ENCODE data around the gene RGMA. TPM values are rescaled to one million over a fixed set of nuclear protein-coding genes. Genes with fewer than 3 reads are reported as not detected.

RGMA gene
- total RNA-seq, 4 donors from 2014 or later: 2.4 to 10.3 (median 6.0) TPM

DNA sequence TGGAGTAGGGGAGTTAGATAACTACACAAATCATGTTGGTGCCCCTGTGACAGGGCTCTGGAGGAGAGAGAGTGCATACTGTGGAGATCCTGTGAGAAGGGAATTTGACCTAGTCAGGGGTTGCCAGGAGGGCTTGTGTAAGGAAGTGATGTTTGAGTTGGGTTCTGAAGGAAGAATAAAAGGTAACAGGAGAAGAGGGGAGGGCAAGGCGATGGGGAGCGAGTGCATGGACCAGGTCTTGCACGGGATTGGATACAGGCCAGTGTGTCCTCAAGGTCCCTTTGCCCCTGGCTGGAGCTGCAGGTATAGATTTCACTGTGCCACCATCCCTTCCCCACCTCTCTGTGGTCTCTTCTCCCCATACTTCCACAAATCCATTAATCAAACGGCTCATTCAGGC lies 83.9 kb downstream of the RGMA start:
- intact Hi-C loops (cut with DNase I): loop anchor here (10.0 kb wide), 1 partner anchor 60 kb away; no protein-coding TSS in a partner anchor
- peaks cover 73 to 78% of the 10 kb centered on the region in 2 donors for H3K36me3 ChIP-seq

DNA sequence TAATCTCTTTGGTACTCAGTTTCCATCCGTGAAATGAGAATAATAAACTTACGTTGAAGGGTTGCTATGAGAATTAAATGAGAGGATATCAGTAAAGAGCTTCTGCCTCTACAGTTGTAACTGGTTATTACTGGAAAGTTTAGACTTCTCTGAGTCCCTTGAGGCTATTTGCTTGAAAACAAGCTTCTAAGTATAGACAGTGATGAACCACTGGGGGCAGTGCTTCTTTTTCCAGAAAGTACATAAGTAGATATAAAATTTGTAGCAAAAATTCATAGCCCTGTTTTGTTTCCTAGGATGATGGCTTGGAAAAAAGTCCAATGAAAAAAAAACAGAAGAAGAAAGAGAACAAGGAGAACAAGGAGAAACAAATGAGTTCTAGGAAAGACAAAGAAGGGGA lies 87.1 kb downstream of the RGMA start:
- Histone ChIP-seq H3K4me3 (replicated peaks in 1 of 3) (no peak overlapping the region), H3K27me3 (no peaks in the 10 kb centered on the region), H3K4me1 (no peaks in the 10 kb centered on the region), H3K9me3 (no peaks in the 10 kb centered on the region), H3K27ac (no peak overlapping the region), H3K36me3 (peaks cover 82% of the 10 kb centered on the region in 2 donors)
- no peak for DNase-seq
- WGBS, 2 donors: 88 to 94% methylated on average over 2 of the region's 2 CpGs
- intact Hi-C loops (cut with DNase I): loop anchor here (10.0 kb wide), 1 partner anchor 57 kb away; no protein-coding TSS in a partner anchor
- TF ChIP-seq, protein P1, sequence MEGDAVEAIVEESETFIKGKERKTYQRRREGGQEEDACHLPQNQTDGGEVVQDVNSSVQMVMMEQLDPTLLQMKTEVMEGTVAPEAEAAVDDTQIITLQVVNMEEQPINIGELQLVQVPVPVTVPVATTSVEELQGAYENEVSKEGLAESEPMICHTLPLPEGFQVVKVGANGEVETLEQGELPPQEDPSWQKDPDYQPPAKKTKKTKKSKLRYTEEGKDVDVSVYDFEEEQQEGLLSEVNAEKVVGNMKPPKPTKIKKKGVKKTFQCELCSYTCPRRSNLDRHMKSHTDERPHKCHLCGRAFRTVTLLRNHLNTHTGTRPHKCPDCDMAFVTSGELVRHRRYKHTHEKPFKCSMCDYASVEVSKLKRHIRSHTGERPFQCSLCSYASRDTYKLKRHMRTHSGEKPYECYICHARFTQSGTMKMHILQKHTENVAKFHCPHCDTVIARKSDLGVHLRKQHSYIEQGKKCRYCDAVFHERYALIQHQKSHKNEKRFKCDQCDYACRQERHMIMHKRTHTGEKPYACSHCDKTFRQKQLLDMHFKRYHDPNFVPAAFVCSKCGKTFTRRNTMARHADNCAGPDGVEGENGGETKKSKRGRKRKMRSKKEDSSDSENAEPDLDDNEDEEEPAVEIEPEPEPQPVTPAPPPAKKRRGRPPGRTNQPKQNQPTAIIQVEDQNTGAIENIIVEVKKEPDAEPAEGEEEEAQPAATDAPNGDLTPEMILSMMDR (IDR thresholded peaks at IDR 0.05): no peak
- no peak for TF ChIP-seq POLR2A (IDR thresholded peaks at IDR 0.05)

More for the DNA sequence above, 83.9 kb downstream of the RGMA start:
- no peaks in the 10 kb centered on the region for H3K4me1 ChIP-seq
- no peak overlapping the region for H3K4me3 ChIP-seq (replicated peaks in 1 of 3)
- H3K27ac ChIP-seq: no peak overlapping the region
- no peaks in the 10 kb centered on the region for H3K27me3 ChIP-seq
- TF ChIP-seq, protein P1 (IDR thresholded peaks at IDR 0.05): no peak
- no peak for TF ChIP-seq POLR2A (IDR thresholded peaks at IDR 0.05)
- 86% methylated on average over 4 of the region's 4 CpGs for WGBS, 2 donors
- no peak for DNase-seq
- H3K9me3 ChIP-seq: no peaks in the 10 kb centered on the region

DNA sequence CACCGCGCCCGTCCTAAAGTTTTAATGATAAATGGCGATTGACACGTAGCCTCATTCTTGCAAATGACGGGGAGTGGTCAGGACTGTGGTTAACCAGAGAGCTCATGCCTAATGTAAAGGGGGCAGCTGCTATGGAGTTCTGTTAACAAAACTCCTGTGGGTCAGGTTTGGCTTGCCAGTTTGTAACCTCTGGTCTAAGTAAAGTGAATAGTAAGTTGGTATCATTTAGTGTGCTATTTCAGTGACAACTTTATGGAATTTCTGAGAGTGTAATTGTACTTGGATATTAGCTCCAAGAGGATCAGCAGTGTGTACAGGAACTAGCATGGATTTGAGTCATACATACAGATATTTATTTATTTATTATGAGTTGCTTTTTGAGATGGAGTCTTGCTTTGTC lies 87.9 kb downstream of the RGMA start:
- peaks cover 84 to 86% of the 10 kb centered on the region in 2 donors for H3K36me3 ChIP-seq
- no peak for TF ChIP-seq POLR2A (IDR thresholded peaks at IDR 0.05)
- TF ChIP-seq, protein P1 (IDR thresholded peaks at IDR 0.05): no peak
- H3K27ac ChIP-seq: no peak overlapping the region
- H3K27me3 ChIP-seq: no peaks in the 10 kb centered on the region
- no peaks in the 10 kb centered on the region for H3K9me3 ChIP-seq
- no peak for DNase-seq
- intact Hi-C loops (cut with DNase I): loop anchor here (10.0 kb wide), 1 partner anchor 56 kb away; no protein-coding TSS in a partner anchor
- no peaks in the 10 kb centered on the region for H3K4me1 ChIP-seq
- WGBS, 2 donors: 87 to 96% methylated on average over 6 of the region's 6 CpGs
- no peak overlapping the region for H3K4me3 ChIP-seq (replicated peaks in 1 of 3)

DNA sequence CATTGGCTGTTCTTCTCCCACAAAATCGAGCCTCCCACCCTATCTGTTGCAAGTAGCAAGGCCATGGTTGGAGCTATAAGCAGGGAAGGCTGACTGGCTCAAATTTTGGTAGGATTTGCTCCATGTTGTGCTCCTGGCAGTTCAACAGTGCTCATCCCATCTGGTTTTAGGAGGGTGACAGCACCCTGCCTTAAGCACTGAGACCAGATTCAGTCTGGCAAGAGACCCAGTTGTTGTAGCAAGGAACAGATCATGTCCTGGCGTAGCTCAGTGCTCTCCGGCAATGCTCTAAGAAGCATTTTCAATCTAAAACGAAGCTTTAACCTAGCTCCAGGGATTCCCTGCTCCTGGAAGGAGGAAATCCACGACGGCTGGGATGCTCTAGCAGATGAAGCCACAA lies 91.2 kb downstream of the RGMA start:
- no peaks in the 10 kb centered on the region for H3K27me3 ChIP-seq
- WGBS, 2 donors: 90 to 95% methylated on average over 4 to 6 of the region's 6 CpGs
- H3K27ac ChIP-seq: no peak overlapping the region
- H3K4me1 ChIP-seq: no peaks in the 10 kb centered on the region
- no peak overlapping the region for H3K4me3 ChIP-seq (replicated peaks in 1 of 3)
- TF ChIP-seq POLR2A (IDR thresholded peaks at IDR 0.05): no peak
- TF ChIP-seq, protein P1 (IDR thresholded peaks at IDR 0.05): no peak
- H3K36me3 ChIP-seq: peaks cover 71 to 72% of the 10 kb centered on the region in 2 donors
- no peak for DNase-seq
- intact Hi-C loops (cut with DNase I): no loop called here
- no peaks in the 10 kb centered on the region for H3K9me3 ChIP-seq

DNA sequence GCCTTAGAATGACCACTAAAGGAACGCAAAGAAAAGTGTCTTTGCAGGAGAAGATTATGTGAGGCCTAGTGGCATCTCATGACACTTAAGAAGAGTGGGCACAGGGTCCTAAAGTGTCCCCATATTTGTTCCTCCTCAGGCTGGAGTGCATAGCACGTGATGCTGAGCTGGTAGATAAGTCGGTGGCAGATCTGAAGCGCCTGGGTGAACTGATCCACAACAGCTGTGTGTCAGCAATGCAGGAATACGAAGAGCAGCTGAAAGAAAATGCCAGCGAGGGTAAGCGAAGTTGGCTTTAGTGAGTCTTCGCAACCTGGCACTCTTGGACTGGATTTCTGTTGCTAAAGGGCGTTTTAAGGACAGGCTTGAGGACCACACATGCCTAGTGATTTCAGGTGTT lies 96.3 kb downstream of the RGMA start:
- WGBS, 2 donors: 89 to 95% methylated on average over 9 of the region's 9 CpGs
- H3K27ac ChIP-seq: no peak overlapping the region
- no peak for DNase-seq
- peaks cover 52 to 53% of the 10 kb centered on the region in 2 donors for H3K36me3 ChIP-seq
- H3K4me3 ChIP-seq (replicated peaks in 1 of 3): no peak overlapping the region
- intact Hi-C loops (cut with DNase I): no loop called here
- peaks cover 0 to 6% of the 10 kb centered on the region in 2 donors for H3K4me1 ChIP-seq
- no peaks in the 10 kb centered on the region for H3K9me3 ChIP-seq
- no peak for TF ChIP-seq POLR2A (IDR thresholded peaks at IDR 0.05)
- TF ChIP-seq, protein P1 (IDR thresholded peaks at IDR 0.05): no peak
- no peaks in the 10 kb centered on the region for H3K27me3 ChIP-seq
